GM06990 (cell line): ENCODE measurements around the gene KLHDC4.

Source experiments
- DNase-seq: peaks from one replicate; pipeline ENCODE4 v3.0.0-alpha.2; 2011; ENCODE audit not compliant: insufficient read length; ENCODE audit errors: extremely low read depth
- H3K27me3 ChIP-seq: replicated peaks from 2 replicates; pipeline ENCODE4 v1.6.0; 2011; ENCODE audit warnings: low read length; ENCODE audit not compliant: control insufficient read depth, insufficient read depth
- H3K36me3 ChIP-seq: 2 replicates; pipeline ENCODE4 v1.5.1; 2011; ENCODE audit warnings: low read length; ENCODE audit not compliant: control insufficient read depth, insufficient read depth
- H3K4me3 ChIP-seq: replicated peaks from 2 replicates; pipeline ENCODE4 v1.5.1; 2011; ENCODE audit warnings: low read depth, mild to moderate bottlenecking, control low read depth, low read length
- TF ChIP-seq, protein P1 (sequence below): IDR thresholded peaks from 2 replicates; pipeline ENCODE4 v1.5.1; 2011; ENCODE audit warnings: low read length, control low read depth, mild to moderate bottlenecking, inconsistent platforms; ENCODE audit not compliant: insufficient read depth, poor library complexity, severe bottlenecking

The KLHDC4 gene

GRCh38 chr16:87675111-87675719 is 90.6 kb downstream of the KLHDC4 start:
- no peak for DNase-seq
- Histone ChIP-seq H3K4me3 (no peak overlapping the region), H3K36me3 (no peaks in the 10 kb centered on the region), H3K27me3 (no peaks in the 10 kb centered on the region; the same call in 1 of the 2 replicates)
- TF ChIP-seq, protein P1, sequence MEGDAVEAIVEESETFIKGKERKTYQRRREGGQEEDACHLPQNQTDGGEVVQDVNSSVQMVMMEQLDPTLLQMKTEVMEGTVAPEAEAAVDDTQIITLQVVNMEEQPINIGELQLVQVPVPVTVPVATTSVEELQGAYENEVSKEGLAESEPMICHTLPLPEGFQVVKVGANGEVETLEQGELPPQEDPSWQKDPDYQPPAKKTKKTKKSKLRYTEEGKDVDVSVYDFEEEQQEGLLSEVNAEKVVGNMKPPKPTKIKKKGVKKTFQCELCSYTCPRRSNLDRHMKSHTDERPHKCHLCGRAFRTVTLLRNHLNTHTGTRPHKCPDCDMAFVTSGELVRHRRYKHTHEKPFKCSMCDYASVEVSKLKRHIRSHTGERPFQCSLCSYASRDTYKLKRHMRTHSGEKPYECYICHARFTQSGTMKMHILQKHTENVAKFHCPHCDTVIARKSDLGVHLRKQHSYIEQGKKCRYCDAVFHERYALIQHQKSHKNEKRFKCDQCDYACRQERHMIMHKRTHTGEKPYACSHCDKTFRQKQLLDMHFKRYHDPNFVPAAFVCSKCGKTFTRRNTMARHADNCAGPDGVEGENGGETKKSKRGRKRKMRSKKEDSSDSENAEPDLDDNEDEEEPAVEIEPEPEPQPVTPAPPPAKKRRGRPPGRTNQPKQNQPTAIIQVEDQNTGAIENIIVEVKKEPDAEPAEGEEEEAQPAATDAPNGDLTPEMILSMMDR: no peak

DNA sequence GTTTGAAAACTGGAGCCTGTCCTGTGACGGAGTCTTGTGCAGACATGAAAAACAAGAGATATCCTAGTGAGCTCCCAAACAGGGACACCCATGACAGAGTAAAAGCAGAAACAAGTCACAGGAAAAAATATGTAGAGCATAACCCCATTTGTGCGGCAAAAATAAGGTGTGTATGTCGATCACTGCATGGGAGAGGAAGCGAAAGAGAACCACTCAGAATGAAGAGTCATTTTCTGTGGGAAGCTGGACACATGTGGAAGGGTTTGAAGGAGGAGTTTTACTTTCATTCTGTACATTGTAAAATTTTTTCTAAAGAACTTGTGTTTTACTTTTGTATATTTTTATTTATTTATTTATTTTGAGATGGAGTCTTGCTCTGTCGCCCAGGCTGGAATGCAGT is 91.4 kb downstream of the KLHDC4 start:
- TF ChIP-seq, protein P1: no peak
- Histone ChIP-seq H3K36me3 (no peaks in the 10 kb centered on the region), H3K4me3 (no peak overlapping the region), H3K27me3 (no peaks in the 10 kb centered on the region; the same call in 1 of the 2 replicates)
- no peak for DNase-seq

DNA sequence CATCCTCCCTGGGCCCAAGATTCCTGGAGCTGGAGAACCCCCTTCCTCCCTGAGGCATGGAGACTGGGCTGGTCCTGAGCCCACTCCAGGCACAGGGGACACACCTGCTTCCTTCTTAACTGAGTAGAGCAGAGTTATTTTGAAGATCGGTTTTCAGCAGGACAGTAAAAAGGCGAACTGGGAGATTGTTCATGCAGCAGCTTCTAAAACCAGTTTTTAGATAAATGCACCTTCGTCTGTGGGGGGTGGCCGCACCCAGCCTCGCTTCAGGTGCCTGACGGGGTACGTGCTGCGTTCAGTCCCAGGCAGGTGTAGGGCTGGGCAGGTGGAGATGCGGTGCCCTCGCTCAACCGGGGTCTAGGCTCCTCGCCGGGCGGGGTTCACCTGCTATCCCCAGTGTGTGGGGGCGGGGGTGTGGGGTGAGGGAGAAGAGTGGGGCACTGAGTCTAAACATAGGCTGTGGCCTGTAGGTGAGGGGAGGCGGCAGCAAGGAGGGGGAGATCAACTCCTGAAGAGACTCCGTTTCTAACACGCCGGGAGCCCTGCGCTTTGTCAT is 94.0 kb downstream of the KLHDC4 start:
- Histone ChIP-seq H3K27me3 (no peaks in the 10 kb centered on the region; the same call in 1 of the 2 replicates), H3K4me3 (no peak overlapping the region), H3K36me3 (no peaks in the 10 kb centered on the region)
- DNase-seq: no peak
- TF ChIP-seq, protein P1: no peak

GRCh38 chr16:87671221-87671620 is 94.6 kb downstream of the KLHDC4 start:
- Histone ChIP-seq H3K4me3 (no peak overlapping the region), H3K27me3 (no peaks in the 10 kb centered on the region; the same call in 1 of the 2 replicates), H3K36me3 (no peaks in the 10 kb centered on the region)
- TF ChIP-seq, protein P1: no peak
- DNase-seq: no peak

GRCh38 chr16:87669672-87670071 is 96.1 kb downstream of the KLHDC4 start:
- TF ChIP-seq, protein P1: no peak
- H3K36me3 ChIP-seq: no peaks in the 10 kb centered on the region
- DNase-seq: no peak
- no peak overlapping the region for H3K4me3 ChIP-seq
- no peaks in the 10 kb centered on the region; the same call in 1 of the 2 replicates for H3K27me3 ChIP-seq
